CD1c-positive myeloid dendritic cell (primary cell): Measurements from ENCODE around the gene MYCBPAP.

ENCODE experiments used
- DNase-seq: peaks from one replicate; pipeline ENCODE4 v3.0.0-alpha.2; 2016; ENCODE audit errors: extremely low spot score

Gene MYCBPAP, protein sequence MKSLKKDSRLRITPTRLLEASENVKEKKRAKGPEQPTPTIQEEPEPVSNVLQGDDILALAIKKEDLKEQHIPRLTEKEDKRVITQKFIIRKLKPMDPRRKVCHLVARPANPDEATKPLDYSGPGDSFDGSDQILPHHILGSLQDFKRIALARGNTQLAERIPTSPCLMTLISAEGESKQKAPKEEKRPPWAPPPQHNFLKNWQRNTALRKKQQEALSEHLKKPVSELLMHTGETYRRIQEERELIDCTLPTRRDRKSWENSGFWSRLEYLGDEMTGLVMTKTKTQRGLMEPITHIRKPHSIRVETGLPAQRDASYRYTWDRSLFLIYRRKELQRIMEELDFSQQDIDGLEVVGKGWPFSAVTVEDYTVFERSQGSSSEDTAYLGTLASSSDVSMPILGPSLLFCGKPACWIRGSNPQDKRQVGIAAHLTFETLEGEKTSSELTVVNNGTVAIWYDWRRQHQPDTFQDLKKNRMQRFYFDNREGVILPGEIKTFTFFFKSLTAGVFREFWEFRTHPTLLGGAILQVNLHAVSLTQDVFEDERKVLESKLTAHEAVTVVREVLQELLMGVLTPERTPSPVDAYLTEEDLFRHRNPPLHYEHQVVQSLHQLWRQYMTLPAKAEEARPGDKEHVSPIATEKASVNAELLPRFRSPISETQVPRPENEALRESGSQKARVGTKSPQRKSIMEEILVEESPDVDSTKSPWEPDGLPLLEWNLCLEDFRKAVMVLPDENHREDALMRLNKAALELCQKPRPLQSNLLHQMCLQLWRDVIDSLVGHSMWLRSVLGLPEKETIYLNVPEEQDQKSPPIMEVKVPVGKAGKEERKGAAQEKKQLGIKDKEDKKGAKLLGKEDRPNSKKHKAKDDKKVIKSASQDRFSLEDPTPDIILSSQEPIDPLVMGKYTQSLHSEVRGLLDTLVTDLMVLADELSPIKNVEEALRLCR

DNA sequence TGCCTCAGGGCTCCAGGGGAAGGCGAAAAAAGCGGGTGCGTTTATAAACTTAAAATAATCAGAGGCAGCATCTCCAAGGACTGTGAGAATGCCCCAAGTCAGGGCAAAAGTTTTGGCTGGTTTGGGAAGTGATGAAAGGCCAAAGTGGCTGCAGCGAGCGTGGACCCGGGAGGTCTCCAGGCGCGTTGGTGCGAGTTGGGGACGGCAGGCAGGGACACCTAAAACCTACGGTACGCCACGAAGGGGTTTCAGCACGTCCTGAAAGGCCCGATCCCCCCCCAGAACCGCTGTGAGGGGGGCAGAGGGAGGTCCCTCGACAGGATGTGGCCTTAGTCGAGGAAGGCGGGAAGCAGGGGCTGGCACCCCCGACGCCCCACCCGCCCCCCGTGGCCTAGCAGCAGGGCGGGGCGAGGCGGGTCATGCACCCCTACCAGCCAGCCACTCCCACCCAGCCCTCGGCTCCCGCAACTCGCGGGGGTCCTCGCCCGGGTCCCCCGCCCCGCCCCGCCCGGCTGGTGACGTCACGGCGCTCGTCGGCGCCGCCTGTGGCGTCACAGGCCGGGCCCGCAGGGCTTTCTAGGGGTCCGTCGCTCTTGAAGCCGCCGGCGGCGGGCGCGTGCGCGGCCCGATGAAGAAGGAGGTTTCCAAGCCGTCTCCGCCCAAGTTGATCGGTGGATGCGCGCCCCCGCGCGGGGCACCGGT is at the start of gene MYCBPAP:
MYCBPAP (plus strand) TSS at position 569 of the 702 bp plus-strand sequence. CDS start 236 bp downstream, outside the sequence.
- peak; percentile 79 for DNase-seq

DNA sequence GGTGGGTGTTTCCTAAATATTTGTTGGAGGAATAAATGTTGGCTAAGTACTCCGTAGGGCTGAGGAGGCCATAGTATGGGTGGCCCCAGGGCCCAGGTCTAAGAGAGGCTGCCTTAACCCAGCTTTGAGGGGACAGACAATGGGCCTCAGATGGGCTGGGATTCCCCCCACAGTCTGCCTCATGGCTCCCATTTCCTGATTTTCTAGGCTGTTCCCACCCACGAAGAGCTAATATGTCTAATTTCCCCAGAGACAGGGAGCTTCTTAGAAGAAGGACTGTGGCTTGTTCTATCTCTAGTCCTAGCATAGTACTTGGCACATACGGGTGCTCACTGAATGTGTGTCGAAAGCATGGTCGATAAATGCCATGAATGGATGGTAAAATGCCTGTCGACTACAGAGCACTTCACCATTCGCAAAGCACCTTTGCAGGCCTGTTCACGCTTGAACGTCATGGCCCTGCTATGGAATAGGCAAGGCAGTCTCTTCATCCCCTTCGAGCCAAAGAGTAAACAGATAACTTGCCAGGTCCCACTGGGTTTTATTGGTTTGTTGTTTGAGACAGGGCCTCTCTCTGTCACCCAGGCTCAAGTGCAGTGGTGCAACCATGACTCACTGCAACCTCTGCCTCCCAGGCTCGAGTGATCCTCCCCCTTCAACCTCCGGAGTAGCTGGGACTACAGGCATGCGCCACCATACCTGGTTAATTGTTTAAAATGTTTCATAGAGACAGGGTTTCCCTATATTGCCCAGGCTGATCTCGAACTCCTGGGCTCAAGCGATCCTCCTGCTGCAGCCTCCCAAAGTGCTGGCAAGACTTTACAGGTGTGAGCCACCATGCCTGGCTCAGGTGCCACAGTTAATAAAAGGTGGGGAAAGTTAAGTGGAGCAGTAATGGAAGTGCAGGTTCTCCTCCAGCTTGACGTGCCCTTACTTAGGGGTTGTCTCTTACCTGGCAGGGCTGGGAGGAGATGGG is 49.2 kb upstream of the MYCBPAP start:
- peak; percentile 29 for DNase-seq

DNA sequence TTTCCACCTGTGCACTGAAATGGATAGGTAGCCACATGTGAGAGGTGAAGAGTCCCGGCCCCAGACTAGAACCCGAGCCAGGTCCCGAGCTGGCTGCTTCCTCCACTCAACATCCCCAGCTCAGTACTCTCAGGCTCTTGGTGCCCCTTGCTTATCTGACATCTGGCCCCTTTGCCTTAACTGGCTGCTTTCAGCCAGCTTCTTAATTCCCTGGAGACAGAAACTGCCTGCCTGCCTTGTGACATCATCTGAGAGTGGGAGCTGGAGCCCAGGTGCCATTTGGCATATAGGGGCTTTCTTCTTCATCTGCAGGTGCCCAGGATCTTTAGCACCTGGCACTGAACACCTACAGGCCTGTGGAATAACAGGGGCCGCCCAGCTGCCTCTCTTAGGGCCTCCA is 48.5 kb upstream of the MYCBPAP start:
- DNase-seq: no peak

DNA sequence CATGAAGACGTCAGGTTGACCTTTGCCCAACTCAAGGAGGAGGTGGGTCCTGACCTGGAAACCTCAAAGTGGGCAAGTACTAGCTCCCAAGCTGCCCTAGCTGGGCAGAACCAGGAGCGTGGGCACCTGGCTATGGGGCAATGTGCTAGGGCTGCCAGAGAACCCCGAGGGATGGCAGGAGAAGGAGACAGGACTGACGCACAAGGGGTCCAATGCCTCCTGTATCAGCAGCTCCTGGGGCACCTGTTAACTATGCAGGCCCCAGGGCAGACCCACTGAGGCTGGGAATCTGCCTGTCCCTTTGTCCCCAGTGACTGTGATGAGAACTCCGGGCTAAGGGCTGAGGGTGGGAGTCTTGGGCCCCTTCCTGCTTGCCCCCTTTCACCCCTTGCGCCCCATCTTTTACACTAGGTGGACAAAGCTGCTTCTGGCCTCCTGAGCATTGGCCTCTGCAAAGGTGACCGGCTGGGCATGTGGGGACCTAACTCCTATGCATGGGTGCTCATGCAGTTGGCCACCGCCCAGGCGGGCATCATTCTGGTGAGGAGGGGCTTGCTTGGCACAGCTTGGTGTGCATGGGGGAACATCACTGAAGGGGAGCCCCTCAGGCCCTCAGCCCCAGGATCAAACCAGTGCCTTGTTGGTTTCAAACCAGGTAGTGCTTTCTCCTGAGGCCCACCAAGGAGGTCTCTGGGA is 47.3 kb upstream of the MYCBPAP start:
- no peak for DNase-seq

DNA sequence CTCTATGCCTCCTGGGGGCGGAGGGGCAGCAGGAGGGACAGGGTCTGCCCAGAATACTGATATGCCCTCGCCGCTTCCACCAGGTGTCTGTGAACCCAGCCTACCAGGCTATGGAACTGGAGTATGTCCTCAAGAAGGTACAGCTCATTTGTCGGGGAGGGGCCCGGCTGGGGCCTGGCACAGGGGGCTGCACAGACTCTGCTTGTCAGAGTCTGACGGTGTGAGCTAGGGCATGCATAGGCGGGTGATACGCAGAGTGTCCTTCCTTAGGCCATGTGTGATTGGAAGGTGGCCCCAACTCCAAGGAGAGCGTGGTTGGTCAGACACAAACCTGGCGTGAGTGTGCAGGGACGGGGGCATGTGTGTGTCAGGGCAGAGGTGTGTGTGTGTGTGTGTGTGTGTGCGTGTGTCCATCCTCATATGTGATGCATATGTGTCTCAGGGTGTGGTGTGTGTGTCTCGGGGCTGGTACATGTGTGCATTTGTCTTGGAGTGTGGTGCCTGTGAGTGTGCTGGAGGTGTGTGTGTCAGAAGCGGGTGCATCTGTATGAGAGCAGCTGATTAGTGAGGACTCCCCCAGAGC is 46.6 kb upstream of the MYCBPAP start:
- no peak for DNase-seq

DNA sequence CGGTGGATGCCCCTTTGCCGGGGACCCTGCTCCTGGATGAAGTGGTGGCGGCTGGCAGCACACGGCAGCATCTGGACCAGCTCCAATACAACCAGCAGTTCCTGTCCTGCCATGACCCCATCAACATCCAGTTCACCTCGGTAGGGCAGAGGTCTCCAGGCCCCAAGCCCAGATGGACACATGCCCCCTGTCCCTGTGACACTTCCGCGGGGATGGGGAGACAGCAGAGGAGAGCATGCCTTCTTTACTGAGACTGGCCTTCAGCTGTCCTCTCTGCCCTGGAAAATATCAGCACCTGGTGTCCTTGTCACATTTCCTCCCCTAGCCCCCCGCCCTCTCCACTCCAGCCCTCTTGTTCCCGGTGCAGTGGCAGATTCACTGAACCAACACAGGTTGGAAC is 45.8 kb upstream of the MYCBPAP start:
- no peak for DNase-seq

DNA sequence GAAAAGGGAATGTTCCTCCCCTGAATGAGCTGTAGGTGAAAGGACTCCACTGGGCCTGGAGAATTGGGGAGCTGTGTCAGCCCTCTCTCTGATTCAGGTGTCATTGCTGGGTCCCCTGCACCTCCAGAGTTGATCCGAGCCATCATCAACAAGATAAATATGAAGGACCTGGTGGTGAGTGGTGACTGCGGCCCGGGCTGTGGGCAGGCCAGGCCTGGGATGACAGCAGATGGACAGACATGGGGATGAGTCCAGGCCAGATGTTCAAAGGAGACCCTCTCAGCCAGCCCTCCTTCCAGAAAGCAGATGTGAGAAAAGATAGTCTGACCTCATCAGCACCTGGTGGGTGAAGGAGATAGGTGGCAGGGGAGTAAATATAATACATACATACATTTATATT is 44.1 kb upstream of the MYCBPAP start:
- no peak for DNase-seq

DNA sequence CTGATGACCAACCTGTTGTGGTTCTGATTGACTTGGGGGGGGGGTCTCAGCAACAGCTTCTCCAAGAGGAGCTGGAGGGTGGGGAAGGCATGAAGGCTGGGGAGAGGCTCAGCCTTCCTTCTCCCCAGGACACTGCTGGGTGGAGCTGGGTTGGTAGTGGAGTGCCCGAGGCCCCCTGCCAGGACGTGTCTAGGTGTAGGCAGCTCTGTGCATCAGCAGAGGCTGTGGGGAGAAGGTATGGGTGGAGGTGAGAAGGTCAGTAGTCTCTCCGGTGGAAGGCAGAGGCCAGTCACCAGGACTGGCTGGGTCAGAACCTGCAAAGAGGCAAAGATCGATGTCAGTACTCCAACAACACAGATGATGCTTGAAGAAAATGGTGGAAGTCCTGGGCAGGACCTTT is 43.5 kb upstream of the MYCBPAP start:
- DNase-seq: no peak

DNA sequence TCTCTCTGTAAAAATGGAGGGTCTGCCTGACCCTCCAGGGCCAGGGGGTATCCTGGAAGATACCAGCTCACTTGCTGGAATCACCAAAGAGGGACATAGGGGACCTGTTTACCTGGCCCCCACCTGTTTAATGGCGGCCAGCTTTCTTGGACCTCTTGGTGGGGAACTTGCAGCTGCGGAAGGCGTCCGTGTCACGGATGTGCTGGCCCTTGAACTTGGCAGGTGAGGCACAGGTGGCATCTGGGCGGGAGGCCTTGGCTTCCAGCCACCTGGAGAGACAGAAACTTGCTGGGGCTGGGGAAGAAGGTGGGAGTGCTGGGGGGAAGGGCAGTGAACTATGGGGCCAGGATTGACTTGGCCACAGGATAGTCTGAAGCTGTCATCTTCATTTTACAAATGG is 43.1 kb upstream of the MYCBPAP start:
- no peak for DNase-seq

DNA sequence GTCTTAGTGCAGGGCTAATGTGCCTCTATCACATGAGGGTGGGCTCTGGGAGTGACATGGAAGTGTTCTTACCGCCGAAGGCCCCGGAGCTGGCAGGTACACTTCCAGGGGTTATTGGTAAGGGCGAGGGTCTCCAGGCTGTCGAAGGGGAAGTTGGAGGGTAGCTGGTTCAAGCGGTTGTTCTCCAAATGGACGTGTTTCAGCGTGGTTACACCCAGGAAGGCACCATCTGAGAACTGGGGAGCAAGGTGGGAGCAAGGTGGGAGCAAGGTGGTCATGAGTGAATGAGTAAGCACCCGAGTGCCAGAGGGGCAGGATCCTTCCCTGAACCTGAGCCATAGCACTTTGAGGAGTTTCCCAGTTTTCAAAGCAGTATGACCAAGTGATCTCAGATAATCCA is 42.6 kb upstream of the MYCBPAP start:
- DNase-seq: no peak

DNA sequence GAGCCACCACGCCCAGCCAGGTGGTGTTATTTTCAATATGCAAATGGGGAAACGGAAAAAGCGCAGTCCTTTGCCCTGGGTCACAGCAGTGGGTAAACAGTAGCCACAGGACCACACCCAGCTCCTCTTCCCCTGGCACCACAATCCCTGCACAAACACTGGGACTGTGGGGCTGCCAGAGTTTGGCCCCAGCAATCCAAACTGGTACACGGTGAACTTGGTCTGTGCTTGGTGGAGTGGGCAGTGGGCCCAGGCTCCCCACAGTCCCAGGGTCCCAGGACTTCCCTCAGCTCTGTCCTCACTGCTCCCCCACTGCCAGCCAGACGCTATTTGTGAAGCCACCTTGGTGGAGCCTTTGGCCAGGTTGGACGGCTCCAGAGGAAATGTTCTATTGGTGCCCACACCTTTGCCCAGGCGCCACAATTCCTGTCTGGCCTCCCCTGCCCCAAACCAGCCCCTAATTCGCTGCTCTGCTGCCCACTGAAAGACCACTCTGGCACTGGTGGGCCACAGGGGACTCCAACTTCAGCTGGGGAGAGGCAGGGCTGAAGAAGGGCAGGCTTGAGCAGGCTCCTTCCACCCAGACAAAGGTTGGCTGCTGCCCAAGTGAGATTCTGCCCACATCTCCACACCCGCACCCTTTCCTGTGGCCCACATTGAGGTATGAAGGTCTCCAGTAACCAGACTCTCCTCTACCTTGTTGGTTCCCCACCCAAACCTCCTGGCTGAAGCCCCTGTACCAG is 41.7 kb upstream of the MYCBPAP start:
- no peak for DNase-seq

DNA sequence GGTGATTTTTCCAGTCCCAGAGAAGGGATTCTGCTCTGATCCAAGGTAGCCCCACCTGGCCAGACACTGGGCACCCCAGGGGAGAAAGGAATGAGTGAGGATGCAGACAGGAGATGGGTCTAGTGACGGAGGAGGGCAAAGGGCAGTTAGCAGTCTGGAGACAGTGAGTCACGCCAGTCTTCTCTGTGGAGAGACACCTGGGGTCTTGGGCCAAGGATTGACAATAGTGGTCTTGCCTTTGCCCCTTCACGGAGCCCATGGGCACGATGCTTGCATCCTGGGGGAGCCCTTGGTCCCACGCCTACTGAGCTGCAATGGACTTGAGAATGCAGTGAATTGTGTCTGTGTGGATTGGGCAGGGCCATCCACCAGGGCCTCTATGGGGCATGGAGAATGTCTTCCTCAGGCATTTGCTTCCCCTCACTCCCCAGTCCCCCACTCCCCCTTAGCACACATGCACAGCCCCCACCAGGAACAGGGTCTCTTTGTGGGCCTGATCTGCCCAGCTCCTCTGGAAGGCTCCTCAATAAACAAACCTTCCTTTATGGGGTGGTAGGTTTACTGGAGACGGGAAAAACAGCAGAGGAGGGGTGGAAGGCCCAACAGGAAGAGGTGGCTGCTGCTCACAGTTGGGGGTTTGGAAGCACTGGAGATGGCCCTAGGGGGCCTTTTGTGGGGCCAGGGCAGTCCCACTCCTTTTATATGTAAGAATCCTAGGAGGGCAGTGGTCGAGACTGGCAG is 41.0 kb upstream of the MYCBPAP start:
- no peak for DNase-seq

DNA sequence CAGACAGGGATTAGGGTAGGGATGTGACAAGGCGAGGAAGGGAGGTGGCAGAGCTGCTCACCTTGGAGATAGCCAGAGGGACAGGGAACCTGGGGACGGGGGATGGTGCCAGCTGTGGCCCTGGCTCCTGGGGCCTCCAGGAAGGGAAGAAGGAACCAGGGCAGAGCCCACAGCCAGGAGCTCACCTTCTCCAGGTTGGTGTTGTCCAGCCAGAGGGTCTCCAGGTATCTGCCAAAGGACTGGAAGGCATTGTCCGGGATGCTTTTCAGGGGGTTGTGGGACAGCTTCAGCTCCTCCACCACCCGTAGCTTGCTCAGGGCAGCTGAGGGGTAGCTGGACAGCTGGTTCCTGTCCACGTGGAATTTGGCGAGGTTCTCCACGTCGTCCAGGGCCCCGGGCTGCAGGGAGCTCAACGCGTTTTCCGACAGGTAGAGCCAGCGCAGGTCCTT is 40.4 kb upstream of the MYCBPAP start:
- DNase-seq: no peak

DNA sequence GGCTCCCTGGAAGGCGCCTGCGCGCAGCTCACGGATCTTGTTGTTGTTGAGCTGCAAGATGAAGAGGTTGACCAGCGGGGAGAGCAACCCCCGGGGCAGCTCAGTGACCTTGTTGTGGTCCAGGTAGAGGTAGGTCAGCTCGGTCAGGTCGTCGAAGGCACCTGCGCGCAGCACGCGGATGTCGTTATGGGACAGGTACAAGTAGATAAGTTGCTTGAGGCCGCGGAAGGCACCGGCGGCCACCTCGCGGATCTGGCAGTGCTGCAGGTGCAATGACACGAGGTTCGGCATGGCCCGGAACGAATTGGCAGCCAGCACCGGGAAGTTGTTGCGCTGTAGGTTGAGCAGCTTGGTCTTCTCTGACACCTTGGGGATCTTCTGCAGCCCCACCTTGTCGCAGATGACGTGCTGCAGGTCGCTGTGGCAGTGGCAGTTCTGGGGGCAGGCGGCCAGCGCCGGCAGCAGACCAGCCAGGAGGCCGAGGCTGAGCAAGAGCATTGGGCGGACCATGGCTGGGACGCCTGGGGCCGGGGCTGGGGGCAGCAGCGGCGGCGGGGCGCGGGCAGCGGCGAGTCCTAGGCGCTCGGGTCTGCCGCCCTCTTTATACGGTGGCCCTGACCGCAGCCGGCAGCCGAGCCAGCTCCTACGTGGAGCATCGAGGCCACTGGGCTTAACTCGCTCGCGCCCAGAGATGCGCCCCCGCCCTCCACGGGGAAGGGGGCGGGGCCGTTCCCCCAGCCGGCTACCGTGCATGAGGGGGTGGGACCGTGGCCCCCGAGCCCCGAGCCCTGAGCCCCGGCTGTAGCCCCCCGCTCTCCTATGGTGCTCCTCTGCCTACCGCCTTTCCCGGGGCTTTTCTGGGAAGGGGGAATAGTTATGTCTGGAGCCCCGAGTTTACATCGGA is 39.7 kb upstream of the MYCBPAP start, which contains the start of gene CHAD:
CHAD (minus strand) TSS at position 577 of the 904 bp plus-strand sequence; CDS start at position 510, 67 bp downstream.
- no peak for DNase-seq

DNA sequence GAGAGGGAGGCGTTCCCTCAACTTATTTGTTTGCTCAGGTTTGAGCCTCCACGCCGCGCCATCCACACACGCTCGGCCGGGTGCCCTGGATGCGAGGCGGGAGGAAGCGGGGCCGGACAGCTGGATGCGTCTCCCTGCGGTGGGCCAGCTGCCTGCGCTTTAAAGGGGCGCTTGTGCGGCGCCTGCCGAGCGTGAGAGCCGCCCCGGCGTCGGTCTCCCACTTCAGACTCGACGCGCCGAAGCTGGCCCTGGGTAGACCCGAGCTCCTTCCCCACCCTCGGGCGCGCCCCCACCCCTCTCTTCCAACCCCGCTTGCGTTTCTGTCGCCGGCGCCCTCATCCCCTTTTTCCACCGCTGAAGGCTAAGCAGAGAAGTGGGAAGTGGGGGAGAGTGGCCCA is 39.0 kb upstream of the MYCBPAP start:
- DNase-seq: no peak

DNA sequence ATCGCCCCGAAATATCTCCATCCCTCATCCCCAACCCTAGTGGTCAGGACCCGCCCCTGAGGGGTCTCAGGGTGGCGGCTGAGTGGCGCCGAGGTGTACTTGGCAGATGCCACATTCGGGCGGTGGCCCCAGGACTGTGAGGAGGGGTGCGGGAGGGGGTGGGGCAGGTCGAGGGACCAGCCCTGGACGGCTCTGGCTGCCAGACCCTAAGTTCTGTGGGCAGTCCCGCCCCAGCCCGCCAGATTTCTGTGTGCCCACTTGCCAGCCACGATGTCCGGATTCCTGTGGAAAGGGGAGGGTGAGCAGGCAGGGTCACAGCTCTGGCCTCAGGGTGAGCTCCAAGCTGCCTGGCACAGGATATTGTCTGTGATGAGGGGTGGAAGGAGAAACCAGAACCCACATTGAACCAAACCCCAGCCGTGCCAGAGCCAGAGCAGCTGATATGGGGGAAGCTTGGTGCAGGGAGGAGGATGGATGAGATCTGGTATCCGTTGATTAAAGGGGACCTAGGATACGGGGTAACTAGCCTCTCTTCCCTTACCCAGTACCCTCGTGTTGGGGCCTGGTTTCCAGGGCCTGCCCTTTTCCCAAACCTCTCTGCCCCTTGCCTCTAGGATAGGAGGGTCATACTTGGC is 38.5 kb upstream of the MYCBPAP start:
- no peak for DNase-seq

DNA sequence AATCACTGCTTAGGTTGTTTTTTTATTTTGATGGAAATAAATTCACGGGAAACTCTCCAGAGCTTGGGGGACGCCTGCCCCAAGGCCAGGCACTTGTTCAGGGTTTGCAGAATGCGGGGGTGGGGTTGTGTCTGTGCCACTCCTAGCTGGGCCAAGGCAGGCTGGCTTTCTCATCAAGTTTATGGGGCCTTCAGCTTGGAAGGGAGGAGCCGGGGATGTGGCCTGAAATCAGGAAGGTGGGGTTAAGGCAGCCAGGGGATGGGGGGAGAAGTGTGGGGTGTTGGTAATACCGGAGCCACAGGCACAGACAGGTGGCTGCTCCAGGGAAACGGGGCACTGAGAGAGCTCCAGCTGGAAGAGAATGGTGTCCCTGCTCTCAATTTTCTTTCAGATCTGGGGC is 37.8 kb upstream of the MYCBPAP start:
- no peak for DNase-seq
